Adipocyte (in vitro differentiated cells): ENCODE data around the gene TRNP1.

Source experiments
- DNase-seq: peaks from one replicate; pipeline ENCODE4 v3.0.0-alpha.2; 2015; ENCODE audit warnings: low read depth
- H3K27me3 ChIP-seq: replicated peaks from 2 replicates; pipeline ENCODE4 v1.7.0; 2013; ENCODE audit warnings: mild to moderate bottlenecking, low read length, moderate library complexity; ENCODE audit not compliant: control insufficient read depth, insufficient read depth
- H3K36me3 ChIP-seq: 2 replicates; pipeline ENCODE4 v1.7.0; 2013; ENCODE audit warnings: low read length, mild to moderate bottlenecking, moderate library complexity; ENCODE audit not compliant: control insufficient read depth, insufficient read depth, severe bottlenecking
- H3K4me1 ChIP-seq: 2 replicates; pipeline ENCODE4 v1.7.0; 2013; ENCODE audit warnings: mild to moderate bottlenecking, low read length, moderate library complexity; ENCODE audit not compliant: control insufficient read depth, insufficient read depth
- H3K4me3 ChIP-seq: 2 replicates; pipeline ENCODE4 v1.7.0; 2013; ENCODE audit warnings: mild to moderate bottlenecking, low read length, moderate library complexity
- H3K9ac ChIP-seq: 2 replicates; pipeline ENCODE4 v1.7.0; 2013; ENCODE audit warnings: mild to moderate bottlenecking, low read length, moderate library complexity
- H3K9me3 ChIP-seq: 2 replicates; pipeline ENCODE4 v1.7.0; 2013; ENCODE audit warnings: mild to moderate bottlenecking, low read length, moderate library complexity; ENCODE audit not compliant: control insufficient read depth

TRNP1 gene

DNA sequence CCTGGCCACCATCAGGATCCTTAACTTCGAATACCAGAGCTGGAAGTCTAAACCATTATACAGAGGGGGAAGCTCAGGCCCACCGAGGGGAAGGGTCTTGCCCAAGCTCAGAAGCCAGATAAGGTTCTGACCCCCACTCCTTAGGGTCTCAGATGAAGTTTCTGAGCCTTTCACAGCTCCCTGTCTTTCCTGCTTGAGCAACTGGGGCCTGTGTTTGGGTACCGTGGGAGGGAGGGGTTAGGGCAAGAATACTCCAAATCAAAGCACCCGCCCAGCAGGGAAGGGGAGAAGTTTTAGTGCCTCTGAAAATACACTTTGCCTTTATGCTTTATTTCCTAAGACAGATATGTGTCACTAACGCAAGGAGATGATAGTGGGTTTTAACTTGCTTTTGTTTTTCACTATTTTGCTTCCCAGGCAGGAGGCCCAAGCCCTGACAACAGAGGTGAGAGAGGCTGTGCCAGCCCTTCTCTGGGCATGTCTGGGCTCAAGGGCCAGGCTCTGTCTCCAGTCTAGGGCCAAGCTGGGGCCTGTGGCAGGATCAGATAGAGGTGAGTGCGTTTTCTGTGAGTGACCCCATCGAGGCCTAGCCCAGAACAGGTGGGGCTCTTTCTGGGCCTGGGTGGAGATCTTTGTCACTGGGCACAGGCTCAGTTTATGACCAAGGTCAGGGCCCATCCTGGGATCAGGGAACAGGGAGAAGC, 39.7 kb downstream of the TRNP1 start:
- DNase-seq: no peak
- Histone ChIP-seq H3K27me3 (no peaks in the 10 kb centered on the region), H3K4me3 (no peak overlapping the region), H3K9me3 (no peaks in the 10 kb centered on the region), H3K36me3 (no peaks in the 10 kb centered on the region), H3K9ac (no peak overlapping the region), H3K4me1 (peaks cover 8% of the 10 kb centered on the region)

DNA sequence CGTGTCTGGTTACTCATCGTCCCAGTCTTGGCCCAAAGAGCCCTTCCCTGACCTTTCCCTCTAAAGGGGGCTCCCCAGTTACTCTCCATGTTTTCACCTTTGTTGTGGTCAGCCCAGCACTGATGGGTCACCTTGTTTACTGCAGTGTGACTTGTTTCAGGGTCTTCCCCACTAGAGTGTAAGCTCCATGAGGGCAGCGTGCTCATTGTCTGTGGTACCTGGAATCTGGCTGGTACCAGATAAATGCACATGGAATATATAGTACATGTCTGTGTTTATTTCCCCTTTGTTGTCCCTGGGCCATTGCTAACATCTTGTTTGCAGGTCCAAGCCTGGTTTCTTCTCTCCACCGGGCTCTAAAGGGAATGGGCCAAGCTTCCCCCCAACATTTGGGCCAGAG, 41.9 kb downstream of the TRNP1 start:
- no peak for DNase-seq
- no peak overlapping the region for H3K9ac ChIP-seq
- H3K4me3 ChIP-seq: no peak overlapping the region
- peaks cover 8% of the 10 kb centered on the region for H3K4me1 ChIP-seq
- H3K9me3 ChIP-seq: no peaks in the 10 kb centered on the region
- no peaks in the 10 kb centered on the region for H3K36me3 ChIP-seq
- no peaks in the 10 kb centered on the region for H3K27me3 ChIP-seq

- DNase-seq: no peak
- Histone ChIP-seq H3K9ac (no peak overlapping the region), H3K4me1 (peaks cover 2% of the 10 kb centered on the region), H3K36me3 (no peaks in the 10 kb centered on the region), H3K27me3 (no peaks in the 10 kb centered on the region), H3K9me3 (no peaks in the 10 kb centered on the region), H3K4me3 (no peak overlapping the region)
Observed at GRCh38 chr1:27036718-27037117, 43.2 kb downstream of the TRNP1 start.

DNA sequence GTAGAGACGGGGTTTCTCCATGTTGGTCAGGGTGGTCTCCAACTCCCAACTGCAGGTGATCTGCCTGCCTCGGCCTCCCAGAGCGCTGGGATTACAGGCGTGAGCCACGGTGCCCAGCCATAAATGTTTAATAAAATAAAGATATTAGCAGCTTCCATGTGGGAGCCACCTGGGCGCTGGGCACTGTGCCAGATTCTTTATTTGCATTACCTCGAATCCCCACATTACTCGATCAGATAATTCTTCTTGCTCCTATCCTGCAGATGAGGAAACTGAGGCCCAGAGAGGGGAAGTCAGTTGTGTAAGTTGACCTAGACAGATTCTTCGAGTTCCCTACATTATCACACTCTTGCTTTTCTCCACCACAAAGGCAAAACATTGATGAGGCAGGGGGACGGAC, 44.0 kb downstream of the TRNP1 start:
- H3K36me3 ChIP-seq: no peaks in the 10 kb centered on the region
- no peak overlapping the region for H3K9ac ChIP-seq
- H3K27me3 ChIP-seq: no peaks in the 10 kb centered on the region
- DNase-seq: no peak
- no peak overlapping the region for H3K4me3 ChIP-seq
- no peaks in the 10 kb centered on the region for H3K4me1 ChIP-seq
- H3K9me3 ChIP-seq: no peaks in the 10 kb centered on the region

DNA sequence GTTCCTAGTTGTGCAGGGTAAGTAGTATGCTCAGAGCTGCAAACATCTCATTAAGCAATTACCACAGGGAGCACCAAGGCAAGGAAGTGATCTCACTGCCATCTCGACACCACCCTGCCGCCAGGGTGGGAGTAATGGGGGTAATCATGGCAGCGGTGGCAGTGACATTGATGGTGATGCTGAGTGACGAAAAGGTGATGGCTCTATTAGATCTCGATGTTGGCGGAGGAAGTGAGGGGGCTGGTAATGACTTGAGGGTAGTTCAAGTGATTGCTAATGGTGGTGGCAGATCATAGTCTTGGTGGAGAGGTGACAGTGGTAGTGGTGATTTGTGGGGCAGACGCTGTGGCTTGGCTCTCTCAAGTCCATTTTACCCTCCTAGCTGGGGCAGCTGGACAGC, 44.5 kb downstream of the TRNP1 start:
- no peak for DNase-seq
- no peak overlapping the region for H3K9ac ChIP-seq
- H3K4me3 ChIP-seq: no peak overlapping the region
- H3K27me3 ChIP-seq: no peaks in the 10 kb centered on the region
- no peaks in the 10 kb centered on the region for H3K36me3 ChIP-seq
- H3K4me1 ChIP-seq: no peaks in the 10 kb centered on the region
- no peaks in the 10 kb centered on the region for H3K9me3 ChIP-seq

DNA sequence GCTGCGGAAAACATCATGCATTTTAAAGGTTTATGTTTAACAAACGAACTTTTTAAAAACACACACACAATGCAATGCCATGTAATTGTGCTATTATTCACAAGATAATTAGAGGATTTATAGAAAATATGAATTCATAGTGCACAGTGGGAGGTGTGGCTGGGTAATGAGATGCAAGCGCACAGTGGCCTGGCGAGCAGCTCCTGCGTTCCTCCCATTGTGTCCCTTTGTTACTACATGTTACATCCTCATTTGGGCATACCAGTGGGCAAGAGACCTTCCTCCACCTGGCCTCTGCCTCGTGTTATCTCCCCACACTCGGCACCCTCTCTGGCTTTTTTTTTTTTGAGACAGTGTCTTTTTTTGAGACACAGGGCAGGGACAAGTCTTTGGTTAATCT, 49.2 kb downstream of the TRNP1 start:
- Histone ChIP-seq H3K4me1 (peaks cover 5% of the 10 kb centered on the region), H3K9me3 (no peaks in the 10 kb centered on the region), H3K36me3 (no peaks in the 10 kb centered on the region), H3K9ac (no peak overlapping the region), H3K27me3 (no peaks in the 10 kb centered on the region), H3K4me3 (no peak overlapping the region)
- DNase-seq: no peak

DNA sequence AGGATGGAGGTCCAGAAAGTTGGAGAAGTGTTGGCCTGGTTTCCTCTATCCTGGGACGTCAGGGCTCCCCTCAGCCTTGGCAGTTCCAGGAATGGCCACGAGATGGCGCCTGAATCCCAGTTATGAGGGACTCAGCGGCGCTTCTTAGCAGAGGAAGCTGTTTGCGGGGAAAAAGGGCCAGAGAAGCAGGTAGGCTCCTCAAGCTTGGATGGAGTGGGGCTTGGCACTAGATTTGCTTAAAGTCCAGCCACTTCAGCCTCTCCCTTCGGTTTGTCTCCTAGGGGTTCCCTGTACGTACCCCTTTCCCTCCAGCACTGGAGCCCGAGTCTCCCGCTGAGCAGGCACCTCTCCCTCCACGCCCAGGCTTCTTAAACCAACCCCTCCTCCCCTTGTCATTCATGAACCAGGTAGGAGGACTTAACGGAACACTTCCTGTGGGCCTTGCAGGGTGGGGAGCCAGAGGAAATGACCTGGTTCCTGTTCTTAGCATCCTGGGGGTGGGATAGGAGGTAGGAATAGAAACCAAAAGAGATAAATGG, 51.2 kb downstream of the TRNP1 start:
- Histone ChIP-seq H3K9me3 (no peaks in the 10 kb centered on the region), H3K27me3 (no peaks in the 10 kb centered on the region), H3K36me3 (no peaks in the 10 kb centered on the region), H3K4me1 (peaks cover 5% of the 10 kb centered on the region), H3K4me3 (no peak overlapping the region), H3K9ac (peak overlapping the region; percentile 4)
- DNase-seq: peak; percentile 94

GRCh38 chr1:27045973-27046558, 52.6 kb downstream of the TRNP1 start:
- Histone ChIP-seq H3K4me3 (no peak overlapping the region), H3K27me3 (no peaks in the 10 kb centered on the region), H3K4me1 (peaks cover 5% of the 10 kb centered on the region), H3K9me3 (no peaks in the 10 kb centered on the region), H3K36me3 (no peaks in the 10 kb centered on the region), H3K9ac (no peak overlapping the region)
- peak; percentile 80 for DNase-seq

DNA sequence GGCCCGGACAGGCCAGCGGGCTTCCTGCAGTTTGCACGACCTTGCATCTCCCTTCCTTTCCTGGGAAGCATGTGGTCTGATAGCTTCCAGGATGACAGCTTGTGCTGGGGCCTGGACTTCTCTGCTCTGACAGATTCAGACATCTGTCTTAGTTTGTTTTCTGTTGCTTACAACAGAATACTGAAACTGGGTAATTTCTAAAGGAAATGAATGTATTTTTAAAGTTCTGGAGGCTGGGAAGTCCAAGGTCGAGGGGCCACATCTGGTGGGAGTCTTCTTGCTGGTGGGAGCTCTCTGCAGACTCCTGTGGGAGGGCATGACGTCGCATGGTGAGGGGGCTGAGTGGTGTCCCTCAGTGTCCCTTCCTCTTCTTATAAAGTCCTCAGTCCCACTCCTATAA, 54.4 kb downstream of the TRNP1 start:
- no peaks in the 10 kb centered on the region for H3K36me3 ChIP-seq
- DNase-seq: no peak
- peaks cover 5% of the 10 kb centered on the region for H3K4me1 ChIP-seq
- no peak overlapping the region for H3K4me3 ChIP-seq
- H3K9ac ChIP-seq: no peak overlapping the region
- no peaks in the 10 kb centered on the region for H3K27me3 ChIP-seq
- H3K9me3 ChIP-seq: no peaks in the 10 kb centered on the region

DNA sequence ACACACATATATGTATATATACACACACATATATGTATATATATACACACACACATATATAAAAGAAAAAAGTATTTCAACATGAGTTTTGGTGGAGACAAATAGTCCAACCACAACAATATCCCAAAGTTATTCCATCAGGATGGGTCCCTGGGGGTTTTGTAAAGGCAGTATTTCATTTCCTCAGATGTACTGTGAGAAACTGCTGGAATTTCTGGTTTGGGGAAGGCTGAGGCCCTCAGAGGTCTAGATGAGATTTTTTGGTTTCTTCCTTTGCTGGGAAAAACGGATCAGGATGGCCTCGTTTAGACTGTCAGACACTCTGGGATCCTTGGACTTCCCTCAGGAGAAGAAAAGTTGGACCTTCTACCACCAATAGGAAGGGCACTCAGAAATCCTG, 55.6 kb downstream of the TRNP1 start:
- H3K4me1 ChIP-seq: peaks cover 5% of the 10 kb centered on the region
- H3K9ac ChIP-seq: no peak overlapping the region
- no peaks in the 10 kb centered on the region for H3K27me3 ChIP-seq
- H3K4me3 ChIP-seq: no peak overlapping the region
- no peaks in the 10 kb centered on the region for H3K36me3 ChIP-seq
- no peak for DNase-seq
- no peaks in the 10 kb centered on the region for H3K9me3 ChIP-seq

DNA sequence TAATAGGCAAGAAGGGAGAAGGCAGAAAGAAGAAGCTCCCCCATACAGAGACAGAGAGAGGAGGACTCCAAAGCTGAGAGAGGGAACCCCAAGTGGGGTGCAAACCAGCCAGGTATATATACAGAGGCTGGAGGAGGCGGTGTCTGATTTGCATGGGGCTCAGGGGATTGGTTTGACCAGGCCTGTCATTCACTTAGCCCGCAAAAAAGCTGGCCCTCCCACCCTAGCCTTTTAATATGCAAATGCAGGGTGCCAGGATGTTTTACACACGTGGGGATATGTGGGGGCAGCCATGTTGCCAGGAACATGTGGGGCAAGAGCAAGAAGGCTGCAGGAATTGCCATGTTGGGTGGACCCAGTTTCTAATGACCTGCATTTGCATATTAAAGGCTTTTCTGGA, 56.1 kb downstream of the TRNP1 start:
- DNase-seq: no peak
- H3K9ac ChIP-seq: no peak overlapping the region
- no peaks in the 10 kb centered on the region for H3K36me3 ChIP-seq
- no peak overlapping the region for H3K4me3 ChIP-seq
- H3K4me1 ChIP-seq: peaks cover 5% of the 10 kb centered on the region
- H3K9me3 ChIP-seq: no peaks in the 10 kb centered on the region
- H3K27me3 ChIP-seq: no peaks in the 10 kb centered on the region
